Smooth muscle cell (in vitro differentiated cells): ENCODE measurements around the gene CLDN18. TPM values are rescaled to one million over a fixed set of nuclear protein-coding genes. Genes with fewer than 3 reads are reported as not detected.

Experiments used
- DNase-seq: peaks from one replicate; lab custom pipeline; 2025; ENCODE audit not compliant: unreplicated experiment; lab: John Stamatoyannopoulos, UW
- H2AFZ ChIP-seq: fragments of 200-600 bp; sonication (generic); 2 replicates; pipeline ENCODE4 v1.6.0; 2016; ENCODE audit warnings: antibody characterized with exemption, low read depth, mild to moderate bottlenecking
- H3F3A ChIP-seq: fragments of 200-600 bp; sonication (generic); 2 replicates; pipeline ENCODE4 v1.6.0; 2017; ENCODE audit warnings: antibody characterized with exemption, low read depth
- H3K27ac ChIP-seq: fragments of 200-600 bp; sonication (generic); 2 replicates; pipeline ENCODE4 v1.5.1; 2016; ENCODE audit warnings: low read depth, mild to moderate bottlenecking
- H3K27me3 ChIP-seq: fragments of 200-600 bp; sonication (generic); 2 replicates; pipeline ENCODE4 v1.6.1; 2016; ENCODE audit warnings: low read depth, mild to moderate bottlenecking
- H3K36me3 ChIP-seq: fragments of 200-600 bp; sonication (generic); 2 replicates; pipeline ENCODE4 v1.5.1; 2016; ENCODE audit warnings: low read depth
- H3K4me1 ChIP-seq: fragments of 200-600 bp; sonication (generic); 2 replicates; pipeline ENCODE4 v1.5.1; 2016; ENCODE audit warnings: low read depth
- H3K4me2 ChIP-seq: fragments of 200-600 bp; sonication (generic); 2 replicates; pipeline ENCODE4 v1.6.0; 2016; ENCODE audit warnings: mild to moderate bottlenecking
- H3K4me3 ChIP-seq: fragments of 200-600 bp; sonication (generic); 2 replicates; pipeline ENCODE4 v1.5.1; 2016; ENCODE audit warnings: mild to moderate bottlenecking
- H3K79me2 ChIP-seq: fragments of 200-600 bp; sonication (generic); 2 replicates; pipeline ENCODE4 v1.6.0; 2016; ENCODE audit warnings: low read depth, mild to moderate bottlenecking
- H3K9ac ChIP-seq: fragments of 200-600 bp; sonication (generic); 2 replicates; pipeline ENCODE4 v1.6.0; 2016; ENCODE audit warnings: low read depth
- H3K9me3 ChIP-seq: fragments of 200-600 bp; sonication (generic); replicated peaks from 2 replicates; pipeline ENCODE4 v1.5.1; 2016; ENCODE audit warnings: low read depth
- H4K20me1 ChIP-seq: fragments of 200-600 bp; sonication (generic); 2 replicates; pipeline ENCODE4 v1.6.0; 2016; ENCODE audit warnings: low read depth
- CTCF ChIP-seq: fragments of 200-600 bp; sonication (generic); IDR thresholded peaks from 2 replicates; pipeline ENCODE4 v1.5.1; 2017; ENCODE audit warnings: borderline replicate concordance, mild to moderate bottlenecking, antibody characterized with exemption; ENCODE audit not compliant: insufficient read depth, poor library complexity, severe bottlenecking
- WGBS: methylation state at CpG from one replicate; pipeline ENCODE4 v1.1.7; 2016; ENCODE audit warnings: low lambda C conversion rate; 5-methylcytosine and 5-hydroxymethylcytosine counted together
- polyA plus RNA-seq: library from polyadenylated mRNA; unstranded; fragments of >200 nt; fragmentation: Nextera tagmentation; extraction: Ambion mirVana; gene quantifications from 2 replicates; pipeline ENCODE4 v1.2.1, GENCODE V29; 2016
- total RNA-seq: library from RNA; depleted of rRNA; stranded (reverse); fragments of >200 nt; gene quantifications from 2 replicates; pipeline ENCODE4 v1.2.3, GENCODE V29; 2014

The CLDN18 gene
- total and polyA plus RNA-seq, 2 experiments from 2014 or later: 0.11 TPM; not detected in 1

GRCh38 chr3:138066383-138066782 lies 56.4 kb downstream of the CLDN18 start:
- H3K36me3 ChIP-seq: peaks cover 5% of the 10 kb centered on the region
- TF ChIP-seq CTCF: no peak
- H3K4me1 ChIP-seq: no peaks in the 10 kb centered on the region
- DNase-seq: no peak
- no peaks in the 10 kb centered on the region for H3F3A ChIP-seq
- no peaks in the 10 kb centered on the region for H3K27me3 ChIP-seq
- H4K20me1 ChIP-seq: no peaks in the 10 kb centered on the region
- no peaks in the 10 kb centered on the region for H3K79me2 ChIP-seq
- H3K4me3 ChIP-seq: no peak overlapping the region
- no peak overlapping the region for H3K27ac ChIP-seq
- no peak overlapping the region for H3K4me2 ChIP-seq
- no peak overlapping the region for H3K9ac ChIP-seq
- no peaks in the 10 kb centered on the region for H3K9me3 ChIP-seq
- H2AFZ ChIP-seq: no peak overlapping the region
- WGBS: 93% methylated on average over 8 of the region's 8 CpGs

GRCh38 chr3:138066972-138067371 lies 57.0 kb downstream of the CLDN18 start:
- Histone ChIP-seq H3K4me2 (no peak overlapping the region), H3K27me3 (no peaks in the 10 kb centered on the region), H4K20me1 (no peaks in the 10 kb centered on the region), H3K79me2 (no peaks in the 10 kb centered on the region), H3K9ac (no peak overlapping the region), H2AFZ (no peak overlapping the region), H3K27ac (no peak overlapping the region), H3F3A (no peaks in the 10 kb centered on the region), H3K9me3 (no peaks in the 10 kb centered on the region), H3K36me3 (peaks cover 5% of the 10 kb centered on the region), H3K4me1 (no peaks in the 10 kb centered on the region), H3K4me3 (no peak overlapping the region)
- DNase-seq: no peak
- TF ChIP-seq CTCF: no peak
- 75% methylated on average over 3 of the region's 3 CpGs for WGBS

GRCh38 chr3:138068046-138068445 lies 58.1 kb downstream of the CLDN18 start:
- H3K36me3 ChIP-seq: peaks cover 2% of the 10 kb centered on the region
- H3K4me3 ChIP-seq: no peak overlapping the region

More at GRCh38 chr3:138068046-138068445, 58.1 kb downstream of the CLDN18 start:
- Histone ChIP-seq H3K79me2 (no peaks in the 10 kb centered on the region), H4K20me1 (no peaks in the 10 kb centered on the region), H3K4me1 (no peaks in the 10 kb centered on the region), H3K27me3 (no peaks in the 10 kb centered on the region), H3F3A (no peaks in the 10 kb centered on the region), H3K9me3 (no peaks in the 10 kb centered on the region), H2AFZ (no peak overlapping the region), H3K4me2 (no peak overlapping the region), H3K9ac (no peak overlapping the region), H3K27ac (no peak overlapping the region)
- DNase-seq: no peak
- no peak for TF ChIP-seq CTCF
- 85% methylated on average over 8 of the region's 8 CpGs for WGBS
